DOHH2 (cell line): ENCODE data around the gene TNFRSF12A.

Source experiments
- H3F3A ChIP-seq: fragments of 200-600 bp; sonication (generic), shearing (Covaris generic); 2 replicates; pipeline ENCODE4 v1.6.0; 2016; ENCODE audit warnings: antibody characterized with exemption, mild to moderate bottlenecking; ENCODE audit not compliant: control insufficient read depth, insufficient read depth
- H3K27ac ChIP-seq: fragments of 200-600 bp; sonication (generic); 2 replicates; pipeline ENCODE4 v1.5.1; 2014; ENCODE audit warnings: low read depth, mild to moderate bottlenecking, low read length, moderate library complexity
- H3K27me3 ChIP-seq: fragments of 200-600 bp; sonication (generic); 2 replicates; pipeline ENCODE4 v1.6.1; 2014; ENCODE audit warnings: mild to moderate bottlenecking, low read length, mixed read lengths; ENCODE audit not compliant: control insufficient read depth
- H3K36me3 ChIP-seq: fragments of 200-600 bp; sonication (generic); 2 replicates; pipeline ENCODE4 v1.6.1; 2014; ENCODE audit warnings: mild to moderate bottlenecking, low read length, moderate library complexity, mixed read lengths; ENCODE audit not compliant: control insufficient read depth
- H3K4me1 ChIP-seq: fragments of 200-600 bp; sonication (generic); 2 replicates; pipeline ENCODE4 v1.6.1; 2014; ENCODE audit warnings: mild to moderate bottlenecking, low read length, mixed read lengths; ENCODE audit not compliant: control insufficient read depth
- H3K4me2 ChIP-seq: fragments of 200-600 bp; sonication (generic); 2 replicates; pipeline ENCODE4 v1.6.0; 2014; ENCODE audit warnings: mild to moderate bottlenecking, low read length, moderate library complexity
- H3K4me3 ChIP-seq: fragments of 200-600 bp; sonication (generic); 2 replicates; pipeline ENCODE4 v1.5.1; 2014; ENCODE audit warnings: mild to moderate bottlenecking, low read length, mixed read lengths
- H3K79me2 ChIP-seq: fragments of 200-600 bp; sonication (generic); 2 replicates; pipeline ENCODE4 v1.6.1; 2014; ENCODE audit warnings: mild to moderate bottlenecking, low read length, mixed read lengths; ENCODE audit not compliant: control insufficient read depth
- H3K9me2 ChIP-seq: fragments of 200-600 bp; sonication (generic); replicated peaks from 2 replicates; pipeline ENCODE4 v1.6.1; 2014; ENCODE audit warnings: mild to moderate bottlenecking, low read length, mixed read lengths; ENCODE audit not compliant: control insufficient read depth
- H3K9me3 ChIP-seq: fragments of 200-600 bp; sonication (generic); 2 replicates; pipeline ENCODE4 v1.6.1; 2014; ENCODE audit warnings: antibody characterized with exemption, low read length, mixed read lengths; ENCODE audit not compliant: control insufficient read depth, insufficient read depth
- H4K20me1 ChIP-seq: fragments of 200-600 bp; sonication (generic); 2 replicates; pipeline ENCODE4 v1.6.0; 2014; ENCODE audit warnings: low read depth, mild to moderate bottlenecking, antibody characterized with exemption, low read length, moderate library complexity; ENCODE audit not compliant: control insufficient read depth, insufficient read depth
- EZH2phosphoT487 ChIP-seq: fragments of 200-600 bp; sonication (generic); IDR thresholded peaks from 2 replicates; pipeline ENCODE4 v1.6.1; 2017; ENCODE audit warnings: borderline replicate concordance, mild to moderate bottlenecking, antibody characterized with exemption, low read length, moderate library complexity, mixed read lengths
- TF ChIP-seq, protein P1 (sequence below): fragments of 200-600 bp; sonication (generic); IDR thresholded peaks from one replicate; pipeline ENCODE4 v1.5.1; 2014; ENCODE audit warnings: antibody characterized with exemption, mild to moderate bottlenecking, low read depth, low read length; ENCODE audit not compliant: poor library complexity, severe bottlenecking

The TNFRSF12A gene

DNA sequence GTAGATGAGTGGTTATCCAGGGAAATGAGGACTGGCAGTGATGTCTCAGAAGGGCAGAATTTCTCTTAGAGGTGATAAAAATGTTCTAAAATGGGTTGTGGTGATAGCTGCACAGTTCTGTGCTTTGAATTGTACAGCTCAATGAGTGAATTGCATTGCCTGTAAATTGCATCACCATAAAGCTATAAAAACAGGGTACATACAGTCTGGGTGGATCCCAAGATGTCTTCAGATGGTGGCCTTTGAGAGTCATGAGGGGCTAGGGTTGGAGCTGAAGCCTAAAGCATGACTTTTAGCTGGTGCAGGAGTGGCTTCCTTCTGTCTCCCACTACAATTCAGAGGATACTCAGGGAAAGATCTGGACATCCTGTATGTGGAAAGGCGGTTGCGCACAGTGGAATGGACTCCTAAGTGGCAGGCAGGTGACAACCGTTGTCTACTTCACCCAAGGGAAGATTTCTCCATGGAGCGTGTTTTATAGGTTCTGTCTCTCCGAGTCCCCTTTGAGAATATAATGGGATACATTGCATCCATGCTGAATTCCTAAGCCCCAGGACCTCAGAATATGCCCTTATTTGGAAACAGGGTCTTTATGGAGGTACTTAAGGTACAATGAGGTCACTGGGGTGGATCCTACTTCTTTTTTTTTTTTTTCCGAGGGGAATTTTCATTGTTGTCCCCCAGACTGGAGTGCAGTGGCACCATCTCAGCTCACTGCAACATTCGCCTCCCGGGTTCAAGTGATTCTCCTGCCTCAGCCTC, 43.6 kb downstream of the TNFRSF12A start:
- H3K4me2 ChIP-seq: no peak overlapping the region
- H3K79me2 ChIP-seq: no peaks in the 10 kb centered on the region
- no peak overlapping the region for H3K27ac ChIP-seq
- no peaks in the 10 kb centered on the region for H3K9me3 ChIP-seq
- H4K20me1 ChIP-seq: no peaks in the 10 kb centered on the region
- no peaks in the 10 kb centered on the region for H3K27me3 ChIP-seq
- peaks cover 5% of the 10 kb centered on the region for H3K4me1 ChIP-seq
- no peaks in the 10 kb centered on the region for H3K36me3 ChIP-seq
- H3K9me2 ChIP-seq: no peaks in the 10 kb centered on the region
- TF ChIP-seq, protein P1, sequence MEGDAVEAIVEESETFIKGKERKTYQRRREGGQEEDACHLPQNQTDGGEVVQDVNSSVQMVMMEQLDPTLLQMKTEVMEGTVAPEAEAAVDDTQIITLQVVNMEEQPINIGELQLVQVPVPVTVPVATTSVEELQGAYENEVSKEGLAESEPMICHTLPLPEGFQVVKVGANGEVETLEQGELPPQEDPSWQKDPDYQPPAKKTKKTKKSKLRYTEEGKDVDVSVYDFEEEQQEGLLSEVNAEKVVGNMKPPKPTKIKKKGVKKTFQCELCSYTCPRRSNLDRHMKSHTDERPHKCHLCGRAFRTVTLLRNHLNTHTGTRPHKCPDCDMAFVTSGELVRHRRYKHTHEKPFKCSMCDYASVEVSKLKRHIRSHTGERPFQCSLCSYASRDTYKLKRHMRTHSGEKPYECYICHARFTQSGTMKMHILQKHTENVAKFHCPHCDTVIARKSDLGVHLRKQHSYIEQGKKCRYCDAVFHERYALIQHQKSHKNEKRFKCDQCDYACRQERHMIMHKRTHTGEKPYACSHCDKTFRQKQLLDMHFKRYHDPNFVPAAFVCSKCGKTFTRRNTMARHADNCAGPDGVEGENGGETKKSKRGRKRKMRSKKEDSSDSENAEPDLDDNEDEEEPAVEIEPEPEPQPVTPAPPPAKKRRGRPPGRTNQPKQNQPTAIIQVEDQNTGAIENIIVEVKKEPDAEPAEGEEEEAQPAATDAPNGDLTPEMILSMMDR: no peak
- H3F3A ChIP-seq: no peaks in the 10 kb centered on the region
- H3K4me3 ChIP-seq: no peak overlapping the region

- Histone ChIP-seq H3K79me2 (no peaks in the 10 kb centered on the region), H3K4me1 (no peaks in the 10 kb centered on the region), H3K9me3 (no peaks in the 10 kb centered on the region), H3K4me3 (no peak within 1 kb of the TSS), H3K27me3 (no peaks in the 10 kb centered on the region), H4K20me1 (no peaks in the 10 kb centered on the region), H3K36me3 (no peaks in the 10 kb centered on the region), H3F3A (no peaks in the 10 kb centered on the region), H3K9me2 (no peaks in the 10 kb centered on the region), H3K27ac (no peak within 1 kb of the TSS), H3K4me2 (no peak within 1 kb of the TSS)
- no peak for TF ChIP-seq EZH2phosphoT487
- TF ChIP-seq, protein P1: no peak
These were observed 45.0 kb downstream of the TNFRSF12A start, which contains the start of gene IL32 for GRCh38 chr16:3065069-3065741. TSS of gene IL32 (plus strand) at chr16:3065640. CDS start at chr16:3065812, 172 bp downstream.

DNA sequence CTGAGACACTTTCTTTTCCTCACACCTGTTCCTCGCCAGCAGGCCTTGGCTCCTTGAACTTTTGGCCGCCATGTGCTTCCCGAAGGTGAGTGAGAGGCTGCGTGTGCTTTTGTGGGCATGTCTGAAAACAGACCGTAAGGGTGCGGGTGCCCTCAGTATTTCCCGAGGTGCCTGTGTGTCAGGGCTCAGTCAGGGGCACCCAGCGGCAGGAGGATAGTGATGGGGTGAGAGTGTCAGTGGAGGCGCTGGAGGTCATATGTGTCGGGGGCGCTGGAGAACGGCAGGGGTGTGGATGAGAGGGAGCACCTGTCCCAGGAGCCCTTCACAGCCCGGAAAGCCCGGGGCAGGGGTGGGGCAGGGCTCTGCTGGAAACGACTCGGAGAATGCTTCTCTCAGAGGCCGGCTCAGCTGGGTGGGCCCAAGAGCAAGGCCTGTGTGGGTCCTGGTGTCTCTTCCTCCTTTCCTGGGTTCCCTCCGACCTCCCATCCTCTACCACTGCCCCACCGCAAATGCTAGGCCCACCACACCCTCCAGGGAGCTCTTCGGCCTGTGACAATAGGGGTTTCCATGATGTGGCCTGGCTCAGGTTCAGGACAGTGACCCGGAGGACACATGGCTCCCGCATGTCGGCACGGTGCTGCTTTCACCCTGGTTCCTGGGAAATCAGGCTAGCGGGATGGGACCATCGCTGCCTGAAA, 45.7 kb downstream of the TNFRSF12A start:
- Histone ChIP-seq H3K4me1 (no peaks in the 10 kb centered on the region), H3K79me2 (no peaks in the 10 kb centered on the region), H4K20me1 (no peaks in the 10 kb centered on the region), H3F3A (no peaks in the 10 kb centered on the region), H3K9me3 (no peaks in the 10 kb centered on the region), H3K27ac (no peak overlapping the region), H3K4me2 (no peak overlapping the region), H3K36me3 (no peaks in the 10 kb centered on the region), H3K4me3 (no peak overlapping the region), H3K27me3 (no peaks in the 10 kb centered on the region), H3K9me2 (no peaks in the 10 kb centered on the region)
- TF ChIP-seq, protein P1: no peak
- no peak for TF ChIP-seq EZH2phosphoT487
